WTC11 (cell line): ENCODE results near the gene TRIM23. TPM values are rescaled to one million over a fixed set of nuclear protein-coding genes. Genes with fewer than 3 reads are reported as not detected.

Source experiments
- ATAC-seq: fragments of 200-7000 bp; cut with Tn5 transposase; 2 replicates; pipeline ENCODE4 v1.10.0; 2021; ENCODE audit warnings: mild to moderate bottlenecking, moderate library complexity
- CTCF ChIA-PET: fragments of 300-600 bp; sonication (Branson Sonifier 250); formaldehyde crosslinking; loops from one replicate; lab custom pipeline; 2021; ENCODE audit warnings: antibody characterized with exemption; lab: Charles Lee
- POLR2A ChIA-PET: fragments of 350-600 bp; sonication (Branson Sonifier 250); formaldehyde crosslinking; loops from one replicate; lab custom pipeline; 2021; ENCODE audit warnings: antibody characterized with exemption; lab: Charles Lee
- DNase-seq: peaks from one replicate; pipeline ENCODE4 v3.0.0; 2021; ENCODE audit warnings: low spot score
- H3K27ac Mint-ChIP-seq: 2 replicates; pipeline ENCODE4 v1.8.0; 2021; ENCODE audit warnings: mixed read lengths
- H3K27me3 Mint-ChIP-seq: 2 replicates; pipeline ENCODE4 v1.8.0; 2021; ENCODE audit warnings: low read depth, mild to moderate bottlenecking, moderate library complexity, mixed read lengths
- H3K36me3 Mint-ChIP-seq: 2 replicates; pipeline ENCODE4 v1.8.0; 2021; ENCODE audit warnings: mixed read lengths
- H3K4me1 Mint-ChIP-seq: 2 replicates; pipeline ENCODE4 v1.8.0; 2022; ENCODE audit warnings: mixed read lengths
- H3K4me3 Mint-ChIP-seq: 2 replicates; pipeline ENCODE4 v1.8.0; 2021; ENCODE audit warnings: mild to moderate bottlenecking, moderate library complexity, mixed read lengths
- H3K9me3 Mint-ChIP-seq: 2 replicates; pipeline ENCODE4 v1.8.0; 2021; ENCODE audit warnings: mixed read lengths
- ATF1 ChIP-seq: sonication (generic); formaldehyde crosslinking; IDR thresholded peaks from 2 replicates; pipeline ENCODE4 v1.8.1; 2023; ENCODE audit warnings: mild to moderate bottlenecking, moderate library complexity, missing genetic modification reagents
- CREB1 ChIP-seq: sonication (generic); formaldehyde crosslinking; IDR thresholded peaks from 2 replicates; pipeline ENCODE4 v1.8.0; 2023; ENCODE audit warnings: mild to moderate bottlenecking, missing genetic modification reagents
- FOXJ3 ChIP-seq: sonication (generic); formaldehyde crosslinking; IDR thresholded peaks from 2 replicates; pipeline ENCODE4 v1.9.0; 2021; ENCODE audit warnings: missing genetic modification reagents, mild to moderate bottlenecking, borderline replicate concordance
- JUN ChIP-seq: sonication (generic); formaldehyde crosslinking; IDR thresholded peaks from 2 replicates; pipeline ENCODE4 v1.8.0; 2023; ENCODE audit warnings: mild to moderate bottlenecking, missing genetic modification reagents
- NFYB ChIP-seq: sonication (generic); formaldehyde crosslinking; conservative IDR thresholded peaks from 2 replicates; pipeline ENCODE4 v1.8.0; 2022; ENCODE audit warnings: low read depth, missing genetic modification reagents
- NR3C1 ChIP-seq: sonication (generic); formaldehyde crosslinking; conservative IDR thresholded peaks from 2 replicates; pipeline ENCODE4 v1.8.1; 2023; ENCODE audit warnings: low read depth, mild to moderate bottlenecking, missing genetic modification reagents
- SMAD3 ChIP-seq: sonication (generic); formaldehyde crosslinking; IDR thresholded peaks from 2 replicates; pipeline ENCODE4 v1.8.0; 2022; ENCODE audit warnings: missing genetic modification reagents, mild to moderate bottlenecking, borderline replicate concordance
- ZNF138 ChIP-seq: sonication (generic); formaldehyde crosslinking; conservative IDR thresholded peaks from 2 replicates; pipeline ENCODE4 v1.8.1; 2022; ENCODE audit warnings: mild to moderate bottlenecking, moderate library complexity, missing genetic modification reagents
- ZNF263 ChIP-seq: sonication (generic); formaldehyde crosslinking; IDR thresholded peaks from 2 replicates; pipeline ENCODE4 v1.8.1; 2022; ENCODE audit warnings: low read depth, mild to moderate bottlenecking, moderate library complexity, missing genetic modification reagents
- total RNA-seq: library from RNA; stranded (reverse); gene quantifications from 3 replicates; pipeline ENCODE4 v1.2.3, GENCODE V29; 2021
- TF ChIP-seq, protein P1 (sequence below): fragments of 250-450 bp; sonication (Bioruptor Pico); conservative IDR thresholded peaks from 2 replicates; pipeline ENCODE4 v1.9.0; 2021; ENCODE audit warnings: mild to moderate bottlenecking
- TF ChIP-seq, protein P2 (sequence below): sonication (generic); formaldehyde crosslinking; IDR thresholded peaks from 2 replicates; pipeline ENCODE4 v1.8.1; 2023; ENCODE audit warnings: mild to moderate bottlenecking, moderate library complexity, missing genetic modification reagents
- TF ChIP-seq, protein P3 (sequence below): sonication (generic); formaldehyde crosslinking; IDR thresholded peaks from 2 replicates; pipeline ENCODE4 v1.8.1; 2023; ENCODE audit warnings: mild to moderate bottlenecking, missing genetic modification reagents
- TF ChIP-seq, protein P4 (sequence below): fragments of 200-600 bp; IDR thresholded peaks from 2 replicates; pipeline ENCODE4 v1.8.0; 2022; ENCODE audit warnings: antibody characterized with exemption
- TF ChIP-seq, protein P5 (sequence below): sonication (generic); formaldehyde crosslinking; IDR thresholded peaks from 2 replicates; pipeline ENCODE4 v1.8.1; 2022; ENCODE audit warnings: mild to moderate bottlenecking, missing genetic modification reagents, moderate library complexity, borderline replicate concordance

Gene TRIM23
- total RNA-seq, 1 experiment from 2014 or later, result 11.8 TPM

DNA sequence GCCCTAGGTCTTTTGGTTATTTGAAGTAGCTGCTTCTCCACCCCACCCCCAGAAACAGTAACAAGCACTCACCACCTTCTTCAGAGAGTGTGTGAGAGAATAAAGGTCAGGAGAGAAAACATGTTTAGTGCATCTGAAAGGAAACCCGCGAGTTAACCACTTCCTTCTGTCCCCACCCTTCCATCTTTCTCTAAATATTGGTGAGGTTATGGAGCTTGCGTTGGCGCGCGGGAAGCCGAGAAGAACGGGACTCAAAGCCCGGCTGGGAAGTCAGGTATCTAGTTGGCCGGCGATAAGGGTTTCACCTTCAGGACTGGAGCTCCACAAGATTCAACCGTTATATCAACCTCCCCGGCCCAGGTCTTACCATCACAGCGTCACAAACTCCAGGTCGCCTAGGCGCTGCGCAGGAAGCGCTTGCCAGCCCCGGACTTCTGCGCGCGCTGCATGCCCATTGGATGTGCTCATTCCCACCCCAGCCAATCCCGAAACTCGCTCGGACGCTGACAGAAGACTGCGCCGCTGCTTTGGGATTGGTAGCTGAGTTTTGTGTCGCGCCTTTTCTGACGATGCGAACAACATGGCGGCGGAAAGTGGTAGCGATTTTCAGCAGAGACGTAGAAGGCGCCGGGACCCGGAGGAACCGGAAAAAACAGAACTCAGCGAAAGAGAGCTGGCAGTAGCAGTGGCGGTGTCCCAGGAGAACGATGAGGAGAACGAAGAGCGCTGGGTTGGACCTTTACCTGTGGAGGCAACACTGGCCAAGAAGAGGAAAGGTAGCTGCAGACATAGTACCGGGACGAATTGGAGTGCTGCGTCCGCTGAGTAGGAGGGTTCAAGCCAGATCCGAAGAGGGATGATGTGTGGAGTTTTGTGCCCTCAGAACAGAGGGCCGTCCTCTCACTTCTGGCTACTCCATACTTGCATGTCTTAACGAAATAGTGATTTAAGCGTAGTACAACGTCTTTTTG is 61.1 kb downstream of the TRIM23 start, which contains the start of the genes CENPK and PPWD1 (continued):
- TF ChIP-seq, protein P1, sequence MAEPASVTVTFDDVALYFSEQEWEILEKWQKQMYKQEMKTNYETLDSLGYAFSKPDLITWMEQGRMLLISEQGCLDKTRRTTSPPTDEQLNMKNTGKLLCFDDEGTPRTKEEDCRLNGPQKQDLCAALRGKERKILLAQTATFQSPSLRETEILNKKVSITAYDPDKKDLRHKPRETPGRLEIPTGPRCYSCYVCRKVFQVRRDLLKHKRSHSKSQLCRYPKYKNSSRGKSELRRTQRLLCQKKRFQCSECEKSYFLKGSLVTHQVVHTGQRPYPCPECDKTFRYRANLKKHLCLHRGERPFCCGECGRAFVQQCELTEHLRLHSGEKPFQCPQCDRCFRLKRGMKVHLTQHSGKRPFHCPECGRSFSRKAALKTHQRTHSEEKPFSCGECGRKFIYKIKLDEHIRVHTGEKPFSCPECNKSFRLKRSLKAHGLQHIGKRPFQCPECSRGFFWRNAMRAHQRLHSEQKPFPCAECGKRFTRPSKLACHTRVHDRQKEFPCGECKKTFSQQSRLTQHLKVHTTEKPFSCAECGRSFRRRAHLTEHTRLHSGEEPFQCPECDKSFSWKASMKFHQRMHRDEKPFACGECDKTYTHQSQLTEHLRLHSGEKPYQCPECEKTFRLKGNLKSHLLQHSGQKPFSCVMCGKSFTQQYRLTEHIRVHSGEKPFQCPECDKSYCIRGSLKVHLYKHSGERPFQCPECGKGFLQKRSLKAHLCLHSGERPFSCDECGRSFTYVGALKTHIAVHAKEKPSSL, result no peak
- TF ChIP-seq NFYB (CRISPR knock-in tag) (peak; percentile 96), FOXJ3 (CRISPR knock-in tag) (no peak), ATF1 (CRISPR knock-in tag) (no peak), CREB1 (CRISPR knock-in tag) (peak; percentile 72; the same call in 1 of the 2 replicates), NR3C1 (CRISPR knock-in tag) (no peak), ZNF263 (no peak), ZNF138 (no peak)
- TF ChIP-seq, protein P2, sequence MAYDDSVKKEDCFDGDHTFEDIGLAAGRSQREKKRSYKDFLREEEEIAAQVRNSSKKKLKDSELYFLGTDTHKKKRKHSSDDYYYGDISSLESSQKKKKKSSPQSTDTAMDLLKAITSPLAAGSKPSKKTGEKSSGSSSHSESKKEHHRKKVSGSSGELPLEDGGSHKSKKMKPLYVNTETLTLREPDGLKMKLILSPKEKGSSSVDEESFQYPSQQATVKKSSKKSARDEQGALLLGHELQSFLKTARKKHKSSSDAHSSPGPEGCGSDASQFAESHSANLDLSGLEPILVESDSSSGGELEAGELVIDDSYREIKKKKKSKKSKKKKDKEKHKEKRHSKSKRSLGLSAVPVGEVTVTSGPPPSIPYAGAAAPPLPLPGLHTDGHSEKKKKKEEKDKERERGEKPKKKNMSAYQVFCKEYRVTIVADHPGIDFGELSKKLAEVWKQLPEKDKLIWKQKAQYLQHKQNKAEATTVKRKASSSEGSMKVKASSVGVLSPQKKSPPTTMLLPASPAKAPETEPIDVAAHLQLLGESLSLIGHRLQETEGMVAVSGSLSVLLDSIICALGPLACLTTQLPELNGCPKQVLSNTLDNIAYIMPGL, result no peak; the same call in 1 of the 2 replicates
- TF ChIP-seq, protein P3, sequence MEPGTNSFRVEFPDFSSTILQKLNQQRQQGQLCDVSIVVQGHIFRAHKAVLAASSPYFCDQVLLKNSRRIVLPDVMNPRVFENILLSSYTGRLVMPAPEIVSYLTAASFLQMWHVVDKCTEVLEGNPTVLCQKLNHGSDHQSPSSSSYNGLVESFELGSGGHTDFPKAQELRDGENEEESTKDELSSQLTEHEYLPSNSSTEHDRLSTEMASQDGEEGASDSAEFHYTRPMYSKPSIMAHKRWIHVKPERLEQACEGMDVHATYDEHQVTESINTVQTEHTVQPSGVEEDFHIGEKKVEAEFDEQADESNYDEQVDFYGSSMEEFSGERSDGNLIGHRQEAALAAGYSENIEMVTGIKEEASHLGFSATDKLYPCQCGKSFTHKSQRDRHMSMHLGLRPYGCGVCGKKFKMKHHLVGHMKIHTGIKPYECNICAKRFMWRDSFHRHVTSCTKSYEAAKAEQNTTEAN, result 0 out of 2 replicates have a peak, but pooled peaks have one; percentile 39
- TF ChIP-seq, protein P4, sequence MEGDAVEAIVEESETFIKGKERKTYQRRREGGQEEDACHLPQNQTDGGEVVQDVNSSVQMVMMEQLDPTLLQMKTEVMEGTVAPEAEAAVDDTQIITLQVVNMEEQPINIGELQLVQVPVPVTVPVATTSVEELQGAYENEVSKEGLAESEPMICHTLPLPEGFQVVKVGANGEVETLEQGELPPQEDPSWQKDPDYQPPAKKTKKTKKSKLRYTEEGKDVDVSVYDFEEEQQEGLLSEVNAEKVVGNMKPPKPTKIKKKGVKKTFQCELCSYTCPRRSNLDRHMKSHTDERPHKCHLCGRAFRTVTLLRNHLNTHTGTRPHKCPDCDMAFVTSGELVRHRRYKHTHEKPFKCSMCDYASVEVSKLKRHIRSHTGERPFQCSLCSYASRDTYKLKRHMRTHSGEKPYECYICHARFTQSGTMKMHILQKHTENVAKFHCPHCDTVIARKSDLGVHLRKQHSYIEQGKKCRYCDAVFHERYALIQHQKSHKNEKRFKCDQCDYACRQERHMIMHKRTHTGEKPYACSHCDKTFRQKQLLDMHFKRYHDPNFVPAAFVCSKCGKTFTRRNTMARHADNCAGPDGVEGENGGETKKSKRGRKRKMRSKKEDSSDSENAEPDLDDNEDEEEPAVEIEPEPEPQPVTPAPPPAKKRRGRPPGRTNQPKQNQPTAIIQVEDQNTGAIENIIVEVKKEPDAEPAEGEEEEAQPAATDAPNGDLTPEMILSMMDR, result no peak
- TF ChIP-seq, protein P5, sequence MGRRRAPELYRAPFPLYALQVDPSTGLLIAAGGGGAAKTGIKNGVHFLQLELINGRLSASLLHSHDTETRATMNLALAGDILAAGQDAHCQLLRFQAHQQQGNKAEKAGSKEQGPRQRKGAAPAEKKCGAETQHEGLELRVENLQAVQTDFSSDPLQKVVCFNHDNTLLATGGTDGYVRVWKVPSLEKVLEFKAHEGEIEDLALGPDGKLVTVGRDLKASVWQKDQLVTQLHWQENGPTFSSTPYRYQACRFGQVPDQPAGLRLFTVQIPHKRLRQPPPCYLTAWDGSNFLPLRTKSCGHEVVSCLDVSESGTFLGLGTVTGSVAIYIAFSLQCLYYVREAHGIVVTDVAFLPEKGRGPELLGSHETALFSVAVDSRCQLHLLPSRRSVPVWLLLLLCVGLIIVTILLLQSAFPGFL (CRISPR knock-in tag), result no peak
- TF ChIP-seq, all 79 proteins: peak for 18

DNA sequence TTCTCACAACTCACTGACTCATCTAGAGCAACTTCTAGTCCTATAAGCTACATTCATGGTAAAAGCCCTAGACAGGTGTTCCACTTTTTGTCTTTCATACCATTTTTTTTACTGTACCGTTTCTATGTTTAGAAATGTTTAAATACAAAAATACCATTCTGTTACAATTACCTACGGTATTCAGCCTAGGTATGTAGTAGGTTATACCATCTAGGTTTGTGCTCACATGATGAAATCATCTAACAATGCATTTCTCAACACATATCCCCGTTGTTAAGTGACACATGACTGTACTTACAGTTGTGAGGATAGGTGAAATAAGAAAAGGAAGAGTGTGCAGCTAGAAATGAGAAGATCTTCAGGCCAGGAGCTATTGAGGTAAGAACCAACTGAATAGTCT is 67.4 kb downstream of the TRIM23 start:
- Mint-ChIP-seq H3K36me3 (peaks cover 10% of the 10 kb centered on the region), H3K4me1 (peaks cover under 1% of the 10 kb centered on the region), H3K27me3 (no peaks in the 10 kb centered on the region), H3K27ac (no peak overlapping the region), H3K9me3 (no peaks in the 10 kb centered on the region), H3K4me3 (no peak overlapping the region)
- ChIA-PET POLR2A (no interaction called here), CTCF (no interaction called here)
- no peak for DNase-seq
- TF ChIP-seq JUN (CRISPR knock-in tag), result no peak
- TF ChIP-seq SMAD3 (CRISPR knock-in tag), result no peak
- no peak for ATAC-seq
